ENCODE measurements around the gene USP7. TPM values are rescaled to one million over a fixed set of nuclear protein-coding genes. Genes with fewer than 3 reads are reported as not detected.
"Not testable (repeated sequence)": the region's sequence is repeated elsewhere in the genome, so short reads cannot be mapped to it uniquely, and the experiment has no call there.

The USP7 gene
- total RNA-seq, 2 experiments from 2014 or later = 162 to 166 TPM

DNA sequence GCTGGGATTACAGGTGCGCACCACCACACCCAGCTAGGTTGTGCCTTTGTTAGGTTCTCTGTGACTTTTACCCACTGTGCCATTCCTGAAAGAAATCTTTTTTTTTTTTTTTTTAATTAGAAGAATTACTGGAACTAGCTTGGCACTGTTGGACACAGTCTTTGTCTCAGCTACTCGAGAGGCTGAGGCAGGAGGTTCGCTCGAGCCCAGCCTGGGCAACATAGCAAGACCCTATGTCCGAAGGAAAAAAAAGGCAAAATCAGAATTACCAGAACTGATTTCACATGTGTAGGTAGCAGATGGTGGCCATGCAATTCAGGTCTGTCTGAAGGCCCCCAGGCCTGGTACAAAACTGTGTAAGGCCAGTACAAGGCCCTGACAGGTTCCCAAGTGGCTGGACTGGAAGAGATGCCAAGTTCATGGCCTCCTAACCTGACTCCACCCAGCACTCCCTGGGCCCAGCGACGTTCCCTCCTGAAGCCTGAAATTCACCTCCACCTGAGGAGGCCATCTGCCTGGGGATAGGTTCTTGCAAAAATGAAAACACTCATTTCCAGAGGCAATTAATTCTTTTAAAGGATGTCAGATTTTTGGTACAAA, 117.9 kb downstream of the USP7 start:
- no peak overlapping the region for H3K4me3 Mint-ChIP-seq
- H3K27me3 Mint-ChIP-seq = no peaks in the 10 kb centered on the region
- no peak overlapping the region for H3K27ac Mint-ChIP-seq
- ChIA-PET CTCF (interaction anchor here (1.5 kb wide), 1 partner anchor 163 kb away, joined by 3 read pairs; no protein-coding TSS in a partner anchor), POLR2A (no interaction called here)
- peaks cover 54% of the 10 kb centered on the region for H3K36me3 Mint-ChIP-seq (ENCODE audit: low read depth)
- H3K4me1 Mint-ChIP-seq = peaks cover 33% of the 10 kb centered on the region
- no peak for DNase-seq
- H3K9me3 Mint-ChIP-seq = no peaks in the 10 kb centered on the region

DNA sequence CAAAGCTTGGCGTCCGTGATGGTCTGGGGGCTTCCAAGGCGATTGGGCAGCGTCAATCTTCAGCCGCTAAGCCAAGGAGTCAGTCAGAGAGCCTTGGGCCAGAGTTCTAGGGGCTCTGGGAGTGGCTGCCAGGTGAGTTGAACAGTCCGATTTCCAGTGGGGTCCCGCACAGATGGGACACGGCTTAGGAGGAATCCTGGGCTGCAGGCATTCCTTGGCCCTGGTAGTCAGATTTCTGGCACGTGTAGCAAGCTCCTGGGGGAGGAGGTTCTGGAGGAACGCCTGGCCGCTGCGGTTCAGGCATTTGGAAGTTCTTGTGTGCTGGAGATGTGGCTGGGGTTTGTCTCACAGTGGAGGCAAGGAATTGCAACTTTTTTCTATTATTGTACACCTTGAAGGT, 120.4 kb downstream of the USP7 start:
- POLR2A ChIA-PET, DNase-seq, H3K27ac Mint-ChIP-seq, H3K27me3 Mint-ChIP-seq, H3K9me3 Mint-ChIP-seq, CTCF ChIA-PET: not testable (repeated sequence)
- H3K4me3 Mint-ChIP-seq = peak overlapping the region; percentile 33
- peaks cover 38% of the 10 kb centered on the region for H3K36me3 Mint-ChIP-seq (ENCODE audit: low read depth)
- peaks cover 18% of the 10 kb centered on the region for H3K4me1 Mint-ChIP-seq

Other genes with a start within 250 kb of the USP7 start
- gene TMEM186, start 166.3 kb downstream of the USP7 start, total RNA-seq = 10 to 100 TPM; 12.2 to 12.6 TPM
- 10 to 100 TPM; 41.7 to 41.8 TPM for gene PMM2, start 166.1 kb downstream of the USP7 start, total RNA-seq
- gene CARHSP1, start 94.9 kb downstream of the USP7 start, total RNA-seq = 100 to 1,000 TPM; 168 to 179 TPM
- not detected for gene LITAFD, start 81.6 kb downstream of the USP7 start, total RNA-seq
- 10 to 100 TPM; 65.1 to 65.3 TPM for gene HAPSTR1, start 127.7 kb upstream of the USP7 start, total RNA-seq